Neural progenitor cell (in vitro differentiated cells): ENCODE results near the gene SOS2. TPM values are rescaled to one million over a fixed set of nuclear protein-coding genes. Genes with fewer than 3 reads are reported as not detected.

ENCODE experiments used
- DNase-seq: peaks from one replicate; pipeline ENCODE4 v3.0.0-alpha.2; 2016; ENCODE audit warnings: low spot score
- H2AFZ ChIP-seq: fragments of 200-600 bp; sonication (generic); replicated peaks from 2 replicates; pipeline ENCODE4 v1.6.1; 2016; ENCODE audit warnings: antibody characterized with exemption
- H3F3A ChIP-seq: fragments of 200-600 bp; sonication (generic); 2 replicates; pipeline ENCODE4 v1.6.1; 2016; ENCODE audit warnings: antibody characterized with exemption, low read depth
- H3K27ac ChIP-seq: fragments of 200-600 bp; sonication (generic); 2 replicates; pipeline ENCODE4 v1.5.1; 2016; ENCODE audit warnings: mild to moderate bottlenecking
- H3K27me3 ChIP-seq: fragments of 200-600 bp; sonication (generic); 2 replicates; pipeline ENCODE4 v1.6.1; 2016; ENCODE audit warnings: mild to moderate bottlenecking, moderate library complexity
- H3K36me3 ChIP-seq: fragments of 200-600 bp; sonication (generic); 2 replicates; pipeline ENCODE4 v1.5.1; 2016
- H3K4me1 ChIP-seq: fragments of 200-600 bp; sonication (generic); 2 replicates; pipeline ENCODE4 v1.6.1; 2016; ENCODE audit warnings: mixed run types
- H3K4me2 ChIP-seq: fragments of 200-600 bp; sonication (generic); 2 replicates; pipeline ENCODE4 v1.6.1; 2016
- H3K4me3 ChIP-seq: fragments of 200-600 bp; sonication (generic); 2 replicates; pipeline ENCODE4 v1.5.1; 2016
- H3K79me2 ChIP-seq: fragments of 200-600 bp; sonication (generic); 2 replicates; pipeline ENCODE4 v1.6.1; 2016; ENCODE audit warnings: low read depth
- H3K9ac ChIP-seq: fragments of 200-600 bp; sonication (generic); 2 replicates; pipeline ENCODE4 v1.6.1; 2016
- H3K9me3 ChIP-seq: fragments of 200-600 bp; sonication (generic); 2 replicates; pipeline ENCODE4 v1.5.1; 2016; ENCODE audit warnings: low read depth
- H4K20me1 ChIP-seq: fragments of 200-600 bp; sonication (generic); 2 replicates; pipeline ENCODE4 v1.6.1; 2016; ENCODE audit warnings: low read depth
- H3K27ac Mint-ChIP-seq: 3 replicates; pipeline ENCODE4 v1.8.0; 2021; ENCODE audit warnings: mixed read lengths
- H3K27me3 Mint-ChIP-seq: 2 replicates; pipeline ENCODE4 v1.8.0; 2022; ENCODE audit warnings: low read depth, mild to moderate bottlenecking, inconsistent platforms, moderate library complexity, mixed read lengths; ENCODE audit not compliant: insufficient read depth
- H3K36me3 Mint-ChIP-seq: 3 replicates; pipeline ENCODE4 v1.8.0; 2021; ENCODE audit warnings: mixed read lengths
- H3K4me1 Mint-ChIP-seq: 3 replicates; pipeline ENCODE4 v1.8.0; 2021; ENCODE audit warnings: mixed read lengths
- H3K4me3 Mint-ChIP-seq: 3 replicates; pipeline ENCODE4 v1.8.0; 2021; ENCODE audit warnings: mild to moderate bottlenecking, moderate library complexity, mixed read lengths
- H3K9me3 Mint-ChIP-seq: 3 replicates; pipeline ENCODE4 v1.8.0; 2020; ENCODE audit warnings: mixed read lengths
- CTCF ChIP-seq: fragments of 200-600 bp; sonication (generic); IDR thresholded peaks from 2 replicates; pipeline ENCODE4 v1.5.1; 2017; ENCODE audit warnings: antibody characterized with exemption, mild to moderate bottlenecking
- EZH2 ChIP-seq: fragments of 200-600 bp; sonication (generic); IDR thresholded peaks from 2 replicates; pipeline ENCODE4 v1.6.1; 2017; ENCODE audit warnings: antibody characterized with exemption, mild to moderate bottlenecking, moderate library complexity
- EZH2phosphoT487 ChIP-seq: fragments of 200-600 bp; sonication (generic); IDR thresholded peaks from 2 replicates; pipeline ENCODE4 v1.6.1; 2017; ENCODE audit warnings: antibody characterized with exemption
- total RNA-seq: library from RNA; depleted of rRNA; stranded (reverse); fragments of >200 nt; gene quantifications from 2 replicates; pipeline ENCODE4 v1.2.3, GENCODE V29; 2015; ENCODE audit warnings: low replicate concordance

The SOS2 gene
- total RNA-seq, 1 donor from 2014 or later, result 32.3 TPM

GRCh38 chr14:50233951-50234250 lies 2.5 kb upstream of the SOS2 start:
- Mint-ChIP-seq H3K27me3 (no peaks in the 10 kb centered on the region), H3K36me3 (peaks cover under 1% of the 10 kb centered on the region)
- H3K4me1 ChIP-seq, result peaks cover 9% of the 10 kb centered on the region

GRCh38 chr14:50233166-50233950 lies 2.0 kb upstream of the SOS2 start:
- H3K4me2 ChIP-seq, result no peak overlapping the region
- Mint-ChIP-seq H3K4me1 (peaks cover 22% of the 10 kb centered on the region), H3K27ac (no peak overlapping the region), H3K27me3 (no peaks in the 10 kb centered on the region), H3K36me3 (peaks cover 5% of the 10 kb centered on the region), H3K9me3 (peaks cover 4% of the 10 kb centered on the region), H3K4me3 (no peak overlapping the region)
- peaks cover 12% of the 10 kb centered on the region for H3K27me3 ChIP-seq
- H3K4me3 ChIP-seq, result no peak overlapping the region
- peaks cover 26% of the 10 kb centered on the region for H3K79me2 ChIP-seq
- H4K20me1 ChIP-seq, result no peaks in the 10 kb centered on the region
- peaks cover 20% of the 10 kb centered on the region for H3F3A ChIP-seq
- H2AFZ ChIP-seq, result no peak overlapping the region
- H3K4me1 ChIP-seq, result peaks cover 9% of the 10 kb centered on the region
- no peak overlapping the region for H3K27ac ChIP-seq
- TF ChIP-seq EZH2phosphoT487 (no peak), EZH2 (no peak), CTCF (no peak)
- DNase-seq, result no peak
- no peak overlapping the region for H3K9ac ChIP-seq
- H3K9me3 ChIP-seq, result no peaks in the 10 kb centered on the region
- H3K36me3 ChIP-seq, result peaks cover 4% of the 10 kb centered on the region

More at GRCh38 chr14:50233951-50234250, 2.5 kb upstream of the SOS2 start:
- Histone ChIP-seq H3K36me3 (peaks cover under 1% of the 10 kb centered on the region), H3F3A (peaks cover 20% of the 10 kb centered on the region), H3K79me2 (peaks cover 20% of the 10 kb centered on the region), H3K4me2 (no peak overlapping the region), H3K4me3 (no peak overlapping the region), H3K27me3 (peaks cover 12% of the 10 kb centered on the region), H2AFZ (no peak overlapping the region), H3K9me3 (no peaks in the 10 kb centered on the region), H3K27ac (no peak overlapping the region), H3K9ac (no peak overlapping the region), H4K20me1 (no peaks in the 10 kb centered on the region)
- peaks cover 22% of the 10 kb centered on the region for H3K4me1 Mint-ChIP-seq
- no peak for DNase-seq
- no peak for TF ChIP-seq EZH2
- no peak for TF ChIP-seq CTCF
- no peak overlapping the region for H3K4me3 Mint-ChIP-seq
- H3K27ac Mint-ChIP-seq, result no peak overlapping the region
- H3K9me3 Mint-ChIP-seq, result peaks cover under 1% of the 10 kb centered on the region

- Mint-ChIP-seq H3K4me3 (peak overlapping the region; percentile 89), H3K4me1 (peaks cover 22% of the 10 kb centered on the region), H3K27me3 (no peaks in the 10 kb centered on the region), H3K27ac (peak overlapping the region; percentile 90), H3K36me3 (peaks cover 6% of the 10 kb centered on the region), H3K9me3 (peaks cover 6% of the 10 kb centered on the region)
- no peaks in the 10 kb centered on the region for H4K20me1 ChIP-seq
- peak overlapping the region; percentile 95 for H2AFZ ChIP-seq
- no peaks in the 10 kb centered on the region for H3K9me3 ChIP-seq
- no peak overlapping the region for H3K9ac ChIP-seq
- H3K27me3 ChIP-seq, result peaks cover 12% of the 10 kb centered on the region
- peaks cover 35% of the 10 kb centered on the region for H3K79me2 ChIP-seq
- peak overlapping the region; percentile 98 for H3K4me3 ChIP-seq
- peaks cover 9% of the 10 kb centered on the region for H3K4me1 ChIP-seq
- peaks cover 20% of the 10 kb centered on the region for H3F3A ChIP-seq
- peak overlapping the region; percentile 88 for H3K27ac ChIP-seq
- TF ChIP-seq EZH2, result no peak
- TF ChIP-seq EZH2phosphoT487, result no peak
- TF ChIP-seq CTCF, result no peak
- peaks cover 4% of the 10 kb centered on the region for H3K36me3 ChIP-seq
- no peak for DNase-seq
- H3K4me2 ChIP-seq, result peak overlapping the region; percentile 91
Observed at GRCh38 chr14:50232276-50232642, 881 bp upstream of the SOS2 start.
